Measurements from ENCODE around the gene ZCCHC14. TPM values are rescaled to one million over a fixed set of nuclear protein-coding genes. Genes with fewer than 3 reads are reported as not detected.

ZCCHC14 gene
- total and polyA plus RNA-seq, 4 experiments from 2014 or later = 0.21 to 25.1 (median 11.9) TPM

- H3K36me3 Mint-ChIP-seq = peaks cover 19 to 55% of the 10 kb centered on the region in 2 donors
- H3K27me3 ChIP-seq (ENCODE audit: insufficient read depth, low read length) = no peaks in the 10 kb centered on the region
- DNase-seq = no peak
- intact Hi-C loops (cut with micrococcal nuclease) = no loop called here
- H3K4me1 Mint-ChIP-seq = peaks cover 0 to 3% (median 0%) of the 10 kb centered on the region in 4 donors
- H3K4me1 ChIP-seq (ENCODE audit: insufficient read depth, low read length) = no peaks in the 10 kb centered on the region
- H3K27ac ChIP-seq (ENCODE audit: low read depth, low read length) = no peak overlapping the region
- H3K27me3 Mint-ChIP-seq = no peaks in the 10 kb centered on the region
- POLR2A ChIA-PET (ENCODE audit: partially characterized antibody) = no interaction called here
- H3K27ac Mint-ChIP-seq = peak overlapping the region in 2 of 7 donors; percentile 45 to 55
- no peak overlapping the region for H3K4me3 ChIP-seq (ENCODE audit: low read length in 2 of 2)
- peaks cover 14% of the 10 kb centered on the region for H3K36me3 ChIP-seq (ENCODE audit: insufficient read depth, low read length)
- no peaks in the 10 kb centered on the region for H3K9me3 ChIP-seq (ENCODE audit: control insufficient read depth in 1 of 2, low read length in 2 of 2)
- no peak overlapping the region for H3K4me3 Mint-ChIP-seq
- no peaks in the 10 kb centered on the region for H3K9me3 Mint-ChIP-seq
- CTCF ChIA-PET (ENCODE audit: partially characterized antibody) = interaction anchor here (0.7 kb wide), 1 partner anchor 17 kb away, joined by 3 read pairs; no protein-coding TSS in a partner anchor
These were observed 82.3 kb downstream of the ZCCHC14 start for GRCh38 chr16:87410530-87410929.

- Mint-ChIP-seq H3K27ac (no peak overlapping the region), H3K36me3 (peaks cover 14 to 58% of the 10 kb centered on the region in 2 donors), H3K4me1 (peaks cover 0 to 3% (median 0%) of the 10 kb centered on the region in 4 donors), H3K27me3 (no peaks in the 10 kb centered on the region), H3K4me3 (no peak overlapping the region), H3K9me3 (no peaks in the 10 kb centered on the region)
- no peak for DNase-seq
- H3K36me3 ChIP-seq (ENCODE audit: insufficient read depth, low read length) = peaks cover 21% of the 10 kb centered on the region
- no peaks in the 10 kb centered on the region for H3K9me3 ChIP-seq (ENCODE audit: control insufficient read depth in 1 of 2, low read length in 2 of 2)
- intact Hi-C loops (cut with micrococcal nuclease) = no loop called here
- H3K4me3 ChIP-seq (ENCODE audit: low read length in 2 of 2) = no peak overlapping the region
- ChIA-PET POLR2A (ENCODE audit: partially characterized antibody) (no interaction called here), CTCF (ENCODE audit: partially characterized antibody) (interaction anchor here (0.7 to 1.0 kb wide), 2 partner anchors 15 to 16 kb away, joined by 3 read pairs; no protein-coding TSS in a partner anchor)
- no peaks in the 10 kb centered on the region for H3K4me1 ChIP-seq (ENCODE audit: insufficient read depth, low read length)
- no peak overlapping the region for H3K27ac ChIP-seq (ENCODE audit: low read depth, low read length)
- H3K27me3 ChIP-seq (ENCODE audit: insufficient read depth, low read length) = no peaks in the 10 kb centered on the region
These were observed 83.0 kb downstream of the ZCCHC14 start for GRCh38 chr16:87409781-87410180.

- CTCF ChIA-PET (ENCODE audit: partially characterized antibody) = interaction anchor here (1.0 kb wide), 1 partner anchor 15 kb away, joined by 3 read pairs; no protein-coding TSS in a partner anchor
- H3K4me3 Mint-ChIP-seq = no peak overlapping the region
These were observed 83.7 kb downstream of the ZCCHC14 start for GRCh38 chr16:87409153-87409552.

GRCh38 chr16:87407511-87408112, 85.2 kb downstream of the ZCCHC14 start:
- no peaks in the 10 kb centered on the region for H3K4me1 ChIP-seq (ENCODE audit: insufficient read depth, low read length)
- ChIA-PET CTCF (ENCODE audit: partially characterized antibody) (interaction anchor here (1.0 kb wide), 1 partner anchor 13 kb away, joined by 6 read pairs; no protein-coding TSS in a partner anchor), POLR2A (ENCODE audit: partially characterized antibody) (interaction anchor here (1.0 to 1.4 kb wide), 3 partner anchors 11 to 24 kb away, joined by 3 to 4 read pairs (median 3); partner anchors contain the start of gene FBXO31)
- Mint-ChIP-seq H3K4me1 (peaks cover 0 to 3% (median 0%) of the 10 kb centered on the region in 4 donors), H3K9me3 (no peaks in the 10 kb centered on the region), H3K36me3 (peaks cover 9 to 70% of the 10 kb centered on the region in 2 donors), H3K4me3 (peak overlapping the region in 1 of 8 donors; percentile 42), H3K27ac (peak overlapping the region in 3 of 7 donors; percentile 7 to 60 (median 43)), H3K27me3 (no peaks in the 10 kb centered on the region)
- H3K27ac ChIP-seq (ENCODE audit: low read depth, low read length) = no peak overlapping the region
- DNase-seq = peak in 4 of 5 donors; percentile 11 to 50 (median 19)
- no peak overlapping the region for H3K4me3 ChIP-seq (ENCODE audit: low read length in 2 of 2)
- intact Hi-C loops (cut with micrococcal nuclease) = no loop called here
- H3K36me3 ChIP-seq (ENCODE audit: insufficient read depth, low read length) = peaks cover 35% of the 10 kb centered on the region
- H3K9me3 ChIP-seq (ENCODE audit: control insufficient read depth in 1 of 2, low read length in 2 of 2) = no peaks in the 10 kb centered on the region
- H3K27me3 ChIP-seq (ENCODE audit: insufficient read depth, low read length) = no peaks in the 10 kb centered on the region

More at GRCh38 chr16:87409153-87409552, 83.7 kb downstream of the ZCCHC14 start:
- H3K27ac ChIP-seq (ENCODE audit: low read depth, low read length) = no peak overlapping the region
- no peak overlapping the region for H3K4me3 ChIP-seq (ENCODE audit: low read length in 2 of 2)
- H3K27me3 Mint-ChIP-seq = no peaks in the 10 kb centered on the region
- no peak overlapping the region for H3K27ac Mint-ChIP-seq
- no peaks in the 10 kb centered on the region for H3K27me3 ChIP-seq (ENCODE audit: insufficient read depth, low read length)
- POLR2A ChIA-PET (ENCODE audit: partially characterized antibody) = no interaction called here
- peaks cover 27% of the 10 kb centered on the region for H3K36me3 ChIP-seq (ENCODE audit: insufficient read depth, low read length)
- intact Hi-C loops (cut with micrococcal nuclease) = no loop called here
- H3K9me3 ChIP-seq (ENCODE audit: control insufficient read depth in 1 of 2, low read length in 2 of 2) = no peaks in the 10 kb centered on the region
- H3K4me1 Mint-ChIP-seq = peaks cover 0 to 3% (median 0%) of the 10 kb centered on the region in 4 donors
- H3K36me3 Mint-ChIP-seq = peaks cover 14 to 63% of the 10 kb centered on the region in 2 donors
- no peak for DNase-seq
- H3K4me1 ChIP-seq (ENCODE audit: insufficient read depth, low read length) = no peaks in the 10 kb centered on the region
- no peaks in the 10 kb centered on the region for H3K9me3 Mint-ChIP-seq

GRCh38 chr16:87406495-87407088, 86.2 kb downstream of the ZCCHC14 start:
- CTCF ChIA-PET (ENCODE audit: partially characterized antibody) = interaction anchor here (1.0 kb wide), 1 partner anchor 12 kb away, joined by 6 read pairs; no protein-coding TSS in a partner anchor
- Mint-ChIP-seq H3K4me3 (no peak overlapping the region), H3K27ac (peak overlapping the region in 3 of 7 donors; percentile 18 to 61 (median 48)), H3K4me1 (peaks cover 0 to 3% (median 0%) of the 10 kb centered on the region in 4 donors), H3K9me3 (no peaks in the 10 kb centered on the region), H3K36me3 (peaks cover 12 to 65% of the 10 kb centered on the region in 2 donors), H3K27me3 (no peaks in the 10 kb centered on the region)
- H3K4me3 ChIP-seq (ENCODE audit: low read length in 2 of 2) = no peak overlapping the region
- intact Hi-C loops (cut with micrococcal nuclease) = no loop called here
- H3K9me3 ChIP-seq (ENCODE audit: control insufficient read depth in 1 of 2, low read length in 2 of 2) = no peaks in the 10 kb centered on the region
- peaks cover 32% of the 10 kb centered on the region for H3K36me3 ChIP-seq (ENCODE audit: insufficient read depth, low read length)
- POLR2A ChIA-PET (ENCODE audit: partially characterized antibody) = interaction anchor here (1.0 to 1.4 kb wide), 3 partner anchors 10 to 23 kb away, joined by 3 to 4 read pairs (median 3); partner anchors contain the start of gene FBXO31
- no peak for DNase-seq
- no peaks in the 10 kb centered on the region for H3K27me3 ChIP-seq (ENCODE audit: insufficient read depth, low read length)
- H3K4me1 ChIP-seq (ENCODE audit: insufficient read depth, low read length) = no peaks in the 10 kb centered on the region
- no peak overlapping the region for H3K27ac ChIP-seq (ENCODE audit: low read depth, low read length)

GRCh38 chr16:87404764-87405625, 87.8 kb downstream of the ZCCHC14 start:
- peaks cover 12 to 67% of the 10 kb centered on the region in 2 donors for H3K36me3 Mint-ChIP-seq
- no peak overlapping the region for H3K27ac ChIP-seq (ENCODE audit: low read depth, low read length)
- DNase-seq = no peak
- peaks cover 38% of the 10 kb centered on the region for H3K36me3 ChIP-seq (ENCODE audit: insufficient read depth, low read length)
- peaks cover 0 to 3% (median 0%) of the 10 kb centered on the region in 4 donors for H3K4me1 Mint-ChIP-seq
- no peaks in the 10 kb centered on the region for H3K9me3 ChIP-seq (ENCODE audit: control insufficient read depth in 1 of 2, low read length in 2 of 2)
- no peak overlapping the region for H3K4me3 ChIP-seq (ENCODE audit: low read length in 2 of 2)
- no peaks in the 10 kb centered on the region for H3K9me3 Mint-ChIP-seq
- ChIA-PET POLR2A (ENCODE audit: partially characterized antibody) (no interaction called here), CTCF (ENCODE audit: partially characterized antibody) (interaction anchor here (1.0 to 1.4 kb wide), 2 partner anchors 9 to 231 kb away, joined by 3 to 4 read pairs; no protein-coding TSS in a partner anchor)
- no peaks in the 10 kb centered on the region for H3K27me3 ChIP-seq (ENCODE audit: insufficient read depth, low read length)
- H3K4me1 ChIP-seq (ENCODE audit: insufficient read depth, low read length) = no peaks in the 10 kb centered on the region
- H3K27ac Mint-ChIP-seq = peak overlapping the region in 2 of 7 donors; percentile 36 to 59
- intact Hi-C loops (cut with micrococcal nuclease) = no loop called here
- no peaks in the 10 kb centered on the region for H3K27me3 Mint-ChIP-seq
- H3K4me3 Mint-ChIP-seq = no peak overlapping the region
